ENCODE measurements around the gene SECISBP2L. TPM values are rescaled to one million over a fixed set of nuclear protein-coding genes. Genes with fewer than 3 reads are reported as not detected.

The SECISBP2L gene
- total and polyA plus RNA-seq, 9 of the 15 experiments (the other 6 are each of a cell fraction or from before 2014, with no cell fraction given) = 0.55 to 14.1 (median 10.4) TPM

- H3K4me1 ChIP-seq (replicated peaks in 1 of 2; ENCODE audit: control insufficient read depth in 2 of 2, insufficient read depth in 2 of 2, low read length in 2 of 2) = no peaks in the 10 kb centered on the region; a peak in 1 of 5 replicates
- ChIA-PET CTCF (ENCODE audit: low intra/inter-chr PET ratio) (no interaction called here), POLR2A (interaction anchor here (1.2 kb wide), 1 partner anchor 21 kb away, joined by 3 read pairs; no protein-coding TSS in a partner anchor)
- H4K20me1 ChIP-seq (replicated peaks; ENCODE audit: control insufficient read depth, insufficient read depth, low read length) = no peaks in the 10 kb centered on the region
- H3K9me1 ChIP-seq (ENCODE audit: control insufficient read depth, insufficient read depth, low read length) = no peaks in the 10 kb centered on the region
- WGBS (ENCODE audit: insufficient coverage, low coverage, missing lambda C conversion rate) = 44% methylated on average over 2 of the region's 2 CpGs
- H3K27me3 ChIP-seq (ENCODE audit: control insufficient read depth in 2 of 2, insufficient read depth in 2 of 2, low read length in 2 of 2) = peaks cover 0 to 4% of the 10 kb centered on the region in 2 experiments; a peak in 1 of 5 replicates
- no peak overlapping the region for H3K9ac ChIP-seq (ENCODE audit: insufficient read depth in 1 of 2, low read depth in 2 of 2, low read length in 2 of 2)
- FAIRE-seq (no peak), ATAC-seq (no peak), DNase-seq (ENCODE audit: extremely low read depth in 1 of 4, low spot score in 3 of 4) (no peak)
- intact Hi-C loops (cut with micrococcal nuclease) (no loop called here), in situ Hi-C loops (cut with MboI) (no loop called here)
- no peak overlapping the region for H2AFZ ChIP-seq (ENCODE audit: low read depth, low read length)
- H3K36me3 ChIP-seq (ENCODE audit: control insufficient read depth, insufficient read depth, low read length) = no peaks in the 10 kb centered on the region
- no TSS peak for BruUV-seq (replicated peaks)
- H3K4me3 ChIP-seq = no peak overlapping the region
- no peak overlapping the region for H3K27ac ChIP-seq (ENCODE audit: extremely low read depth, low read depth, low read length)
- H3K79me2 ChIP-seq (ENCODE audit: control insufficient read depth, insufficient read depth, low read length) = no peaks in the 10 kb centered on the region
- H3K9me3 ChIP-seq (replicated peaks; ENCODE audit: control insufficient read depth, insufficient read depth, low read depth, low read length) = no peaks in the 10 kb centered on the region
- no peak overlapping the region for H3K4me2 ChIP-seq (ENCODE audit: insufficient read depth, low read length)
- no peak for TF ChIP-seq ZBTB26 (CRISPR knock-in tag; IDR thresholded peaks at IDR 0.05)
- TF ChIP-seq ZNF134 (CRISPR knock-in tag; conservative IDR thresholded peaks at IDR 0.05) = no peak
- TF ChIP-seq, protein P1, sequence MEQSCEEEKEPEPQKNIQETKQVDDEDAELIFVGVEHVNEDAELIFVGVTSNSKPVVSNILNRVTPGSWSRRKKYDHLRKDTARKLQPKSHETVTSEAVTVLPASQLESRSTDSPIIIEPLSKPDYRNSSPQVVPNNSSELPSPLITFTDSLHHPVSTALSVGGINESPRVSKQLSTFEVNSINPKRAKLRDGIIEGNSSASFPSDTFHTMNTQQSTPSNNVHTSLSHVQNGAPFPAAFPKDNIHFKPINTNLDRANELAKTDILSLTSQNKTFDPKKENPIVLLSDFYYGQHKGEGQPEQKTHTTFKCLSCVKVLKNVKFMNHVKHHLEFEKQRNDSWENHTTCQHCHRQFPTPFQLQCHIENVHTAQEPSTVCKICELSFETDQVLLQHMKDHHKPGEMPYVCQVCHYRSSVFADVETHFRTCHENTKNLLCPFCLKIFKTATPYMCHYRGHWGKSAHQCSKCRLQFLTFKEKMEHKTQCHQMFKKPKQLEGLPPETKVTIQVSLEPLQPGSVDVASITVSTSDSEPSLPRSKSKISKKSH (CRISPR knock-in tag; IDR thresholded peaks at IDR 0.05) = no peak
- TF ChIP-seq, protein P2, sequence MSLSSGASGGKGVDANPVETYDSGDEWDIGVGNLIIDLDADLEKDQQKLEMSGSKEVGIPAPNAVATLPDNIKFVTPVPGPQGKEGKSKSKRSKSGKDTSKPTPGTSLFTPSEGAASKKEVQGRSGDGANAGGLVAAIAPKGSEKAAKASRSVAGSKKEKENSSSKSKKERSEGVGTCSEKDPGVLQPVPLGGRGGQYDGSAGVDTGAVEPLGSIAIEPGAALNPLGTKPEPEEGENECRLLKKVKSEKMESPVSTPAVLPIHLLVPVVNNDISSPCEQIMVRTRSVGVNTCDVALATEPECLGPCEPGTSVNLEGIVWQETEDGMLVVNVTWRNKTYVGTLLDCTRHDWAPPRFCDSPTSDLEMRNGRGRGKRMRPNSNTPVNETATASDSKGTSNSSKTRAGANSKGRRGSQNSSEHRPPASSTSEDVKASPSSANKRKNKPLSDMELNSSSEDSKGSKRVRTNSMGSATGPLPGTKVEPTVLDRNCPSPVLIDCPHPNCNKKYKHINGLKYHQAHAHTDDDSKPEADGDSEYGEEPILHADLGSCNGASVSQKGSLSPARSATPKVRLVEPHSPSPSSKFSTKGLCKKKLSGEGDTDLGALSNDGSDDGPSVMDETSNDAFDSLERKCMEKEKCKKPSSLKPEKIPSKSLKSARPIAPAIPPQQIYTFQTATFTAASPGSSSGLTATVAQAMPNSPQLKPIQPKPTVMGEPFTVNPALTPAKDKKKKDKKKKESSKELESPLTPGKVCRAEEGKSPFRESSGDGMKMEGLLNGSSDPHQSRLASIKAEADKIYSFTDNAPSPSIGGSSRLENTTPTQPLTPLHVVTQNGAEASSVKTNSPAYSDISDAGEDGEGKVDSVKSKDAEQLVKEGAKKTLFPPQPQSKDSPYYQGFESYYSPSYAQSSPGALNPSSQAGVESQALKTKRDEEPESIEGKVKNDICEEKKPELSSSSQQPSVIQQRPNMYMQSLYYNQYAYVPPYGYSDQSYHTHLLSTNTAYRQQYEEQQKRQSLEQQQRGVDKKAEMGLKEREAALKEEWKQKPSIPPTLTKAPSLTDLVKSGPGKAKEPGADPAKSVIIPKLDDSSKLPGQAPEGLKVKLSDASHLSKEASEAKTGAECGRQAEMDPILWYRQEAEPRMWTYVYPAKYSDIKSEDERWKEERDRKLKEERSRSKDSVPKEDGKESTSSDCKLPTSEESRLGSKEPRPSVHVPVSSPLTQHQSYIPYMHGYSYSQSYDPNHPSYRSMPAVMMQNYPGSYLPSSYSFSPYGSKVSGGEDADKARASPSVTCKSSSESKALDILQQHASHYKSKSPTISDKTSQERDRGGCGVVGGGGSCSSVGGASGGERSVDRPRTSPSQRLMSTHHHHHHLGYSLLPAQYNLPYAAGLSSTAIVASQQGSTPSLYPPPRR (CRISPR knock-in tag; IDR thresholded peaks at IDR 0.05; ENCODE audit: borderline replicate concordance) = no peak
- no peak for TF ChIP-seq RBM17 (IDR thresholded peaks at IDR 0.05; ENCODE audit: borderline replicate concordance, low read depth, low read length)
Measured at GRCh38 chr15:48945386-48945785, 100.9 kb downstream of the SECISBP2L start.
